Uterus (tissue), 2 donors: Measurements from ENCODE around the gene MLKL.

ENCODE experiments used
- CTCF ChIP-seq, 4 experiments: fragments of 200-600 bp in 2 of 4; fragments of 450-650 bp in 2 of 4; sonication (generic) in 2 of 4; IDR thresholded peaks; one replicate each; pipeline ENCODE4 v1.5.1; 2016 to 2019; ENCODE audit warnings: antibody characterized with exemption in 4 of 4, mild to moderate bottlenecking in 2 of 4, moderate library complexity in 1 of 4
- POLR2A ChIP-seq, 2 donors: fragments of 450-650 bp; IDR thresholded peaks; one replicate each; pipeline ENCODE4 v1.6.1; 2016; ENCODE audit warnings: antibody characterized with exemption in 2 of 2, mild to moderate bottlenecking in 1 of 2, moderate library complexity in 1 of 2

GRCh38 chr16:74713876-74714275 is 13.2 kb upstream of the MLKL start:
- TF ChIP-seq CTCF (IDR thresholded peaks at IDR 0.05) (no peak), POLR2A (IDR thresholded peaks at IDR 0.05) (no peak)
